Neuronal stem cell (in vitro differentiated cells): ENCODE results near the gene TMED9.
A peak's percentile ranks its signal among the peaks of the same experiment; 100 is the strongest.

Experiments used
- DNase-seq: peaks from one replicate; pipeline ENCODE4 v3.0.0-alpha.2; 2013; ENCODE audit warnings: low spot score
- H2AFZ ChIP-seq: one replicate; pipeline ENCODE4 v1.6.1; 2013; ENCODE audit warnings: mild to moderate bottlenecking, low read length, inconsistent platforms
- H2AK5ac ChIP-seq: 2 replicates; pipeline ENCODE4 v1.6.1; 2013; ENCODE audit warnings: low read depth, mild to moderate bottlenecking, inconsistent platforms, low read length, moderate library complexity, mixed read lengths
- H2BK120ac ChIP-seq: 2 replicates; pipeline ENCODE4 v1.6.1; 2013; ENCODE audit warnings: low read depth, mild to moderate bottlenecking, inconsistent platforms, low read length, moderate library complexity, mixed read lengths
- H2BK12ac ChIP-seq: one replicate; pipeline ENCODE4 v1.6.1; 2013; ENCODE audit warnings: low read length, inconsistent platforms
- H2BK15ac ChIP-seq: 2 replicates; pipeline ENCODE4 v1.6.1; 2013; ENCODE audit warnings: mild to moderate bottlenecking, low read length, inconsistent platforms, mixed read lengths
- H2BK5ac ChIP-seq: one replicate; pipeline ENCODE4 v1.6.1; 2013; ENCODE audit warnings: inconsistent platforms, mild to moderate bottlenecking, low read length, moderate library complexity
- H3K14ac ChIP-seq: one replicate; pipeline ENCODE4 v1.6.1; 2013; ENCODE audit warnings: low read length, inconsistent platforms
- H3K18ac ChIP-seq: 2 replicates; pipeline ENCODE4 v1.6.1; 2013; ENCODE audit warnings: low read length, inconsistent platforms
- H3K23ac ChIP-seq: 2 replicates; pipeline ENCODE4 v1.6.1; 2013; ENCODE audit warnings: low read depth, mild to moderate bottlenecking, mixed read lengths, low read length, inconsistent platforms; ENCODE audit not compliant: poor library complexity
- H3K27ac ChIP-seq: replicated peaks from 3 replicates; pipeline ENCODE4 v1.5.1; 2013; ENCODE audit warnings: low read length, inconsistent platforms
- H3K27me3 ChIP-seq, 3 experiments: 2 replicates each; pipeline ENCODE4 v1.6.1; 2013; ENCODE audit warnings: low read length in 3 of 3, mild to moderate bottlenecking in 2 of 3, inconsistent platforms in 1 of 3, low read depth in 1 of 3, mixed read lengths in 1 of 3, moderate library complexity in 1 of 3; ENCODE audit not compliant: control insufficient read depth in 3 of 3, insufficient read depth in 3 of 3
- H3K36me3 ChIP-seq, 2 donors: replicated peaks in 1 of 2; 2 replicates each; pipeline ENCODE4 v1.6.1; 2013; ENCODE audit warnings: low read length in 2 of 2; ENCODE audit not compliant: control insufficient read depth in 2 of 2, insufficient read depth in 2 of 2
- H3K4ac ChIP-seq: 2 replicates; pipeline ENCODE4 v1.6.1; 2013; ENCODE audit warnings: inconsistent platforms, mild to moderate bottlenecking, low read length, moderate library complexity
- H3K4me1 ChIP-seq, 2 donors: 1 replicate in 1 of 2; 2 replicates in 1 of 2; pipeline ENCODE4 v1.6.1; 2013; ENCODE audit warnings: low read length in 2 of 2, low read depth in 1 of 2; ENCODE audit not compliant: control insufficient read depth in 2 of 2, insufficient read depth in 1 of 2
- H3K4me2 ChIP-seq: one replicate; pipeline ENCODE4 v1.6.1; 2013; ENCODE audit warnings: mild to moderate bottlenecking, low read length, inconsistent platforms; ENCODE audit not compliant: insufficient read depth, poor library complexity, severe bottlenecking
- H3K4me3 ChIP-seq, 2 donors: 2 replicates each; pipeline ENCODE4 v1.5.1; 2013; ENCODE audit warnings: low read length in 2 of 2, mild to moderate bottlenecking in 2 of 2, inconsistent platforms in 1 of 2, moderate library complexity in 1 of 2
- H3K79me1 ChIP-seq: one replicate; pipeline ENCODE4 v1.6.1; 2013; ENCODE audit warnings: low read depth, mild to moderate bottlenecking, inconsistent platforms, low read length, moderate library complexity
- H3K9ac ChIP-seq: one replicate; pipeline ENCODE4 v1.6.1; 2013; ENCODE audit warnings: mild to moderate bottlenecking, low read depth, low read length, inconsistent platforms; ENCODE audit not compliant: poor library complexity
- H3K9me3 ChIP-seq, 2 donors: replicated peaks in 1 of 2; 2 replicates each; pipeline versions ENCODE3 to v1.6.1; 2013; ENCODE audit warnings: low read length in 2 of 2, mild to moderate bottlenecking in 2 of 2, inconsistent platforms in 1 of 2, low read depth in 1 of 2, mixed read lengths in 1 of 2, moderate library complexity in 1 of 2; ENCODE audit not compliant: control insufficient read depth in 2 of 2, insufficient read depth in 1 of 2
- H4K8ac ChIP-seq: one replicate; pipeline ENCODE4 v1.6.1; 2013; ENCODE audit warnings: low read depth, mild to moderate bottlenecking, inconsistent platforms, low read length, moderate library complexity
- H4K91ac ChIP-seq: one replicate; pipeline ENCODE4 v1.6.1; 2013; ENCODE audit warnings: low read length, low read depth, mild to moderate bottlenecking, inconsistent platforms; ENCODE audit not compliant: poor library complexity
- WGBS, 2 donors: extraction: QIAGEN DNeasy Blood & Tissue Kit; methylation state at CpG; one replicate each; pipeline ENCODE4 v1.1.7; 2013; ENCODE audit warnings: missing lambda C conversion rate in 2 of 2, mixed read lengths in 1 of 2; ENCODE audit not compliant: insufficient read length in 2 of 2, insufficient replicate concordance in 1 of 2; ENCODE audit errors: extremely low coverage in 2 of 2; 5-methylcytosine and 5-hydroxymethylcytosine counted together

The TMED9 gene

DNA sequence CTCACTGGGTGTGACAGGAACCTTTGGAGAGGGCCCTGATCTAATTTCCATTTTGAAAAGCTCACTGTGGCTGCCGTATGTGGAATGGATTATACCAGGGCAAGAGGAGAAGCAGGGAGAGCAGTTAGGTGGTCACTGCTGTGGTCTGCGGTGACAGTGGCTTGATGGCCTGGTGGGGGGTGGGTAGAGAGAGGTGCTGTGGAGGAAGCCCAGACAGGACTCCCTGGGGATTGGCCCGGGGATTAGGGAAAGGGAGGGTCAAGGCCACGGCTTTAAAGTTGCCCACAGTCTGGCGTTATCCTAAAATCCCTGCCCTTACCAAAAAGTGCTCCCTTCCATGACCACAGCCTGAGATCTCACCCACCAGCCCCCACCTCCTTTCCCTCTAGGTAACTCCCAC lies 12.7 kb downstream of the TMED9 start:
- Histone ChIP-seq H3K4ac (no peak overlapping the region), H2BK120ac (no peak overlapping the region), H3K4me1 (peaks cover 13 to 15% of the 10 kb centered on the region in 2 donors), H3K79me1 (no peaks in the 10 kb centered on the region), H2BK15ac (no peak overlapping the region), H3K4me2 (no peak overlapping the region), H3K27me3 (no peaks in the 10 kb centered on the region), H3K18ac (no peak overlapping the region), H2AFZ (no peak overlapping the region), H3K14ac (no peak overlapping the region), H4K8ac (no peak overlapping the region), H2BK5ac (no peak overlapping the region), H3K9ac (no peak overlapping the region), H3K27ac (no peak overlapping the region), H2BK12ac (no peak overlapping the region), H3K9me3 (peaks cover 0 to 4% of the 10 kb centered on the region in 2 donors), H2AK5ac (no peak overlapping the region), H3K4me3 (no peak overlapping the region), H4K91ac (no peak overlapping the region), H3K23ac (no peak overlapping the region), H3K36me3 (peaks cover 21 to 25% of the 10 kb centered on the region in 2 donors)
- no CpG with 5 or more reads among the region's 5 CpGs for WGBS, 2 donors
- no peak for DNase-seq

- Histone ChIP-seq H2AFZ (no peak overlapping the region), H3K23ac (no peak overlapping the region), H2BK15ac (no peak overlapping the region), H2BK120ac (no peak overlapping the region), H3K36me3 (peaks cover 25 to 29% of the 10 kb centered on the region in 2 donors), H2BK5ac (no peak overlapping the region), H3K9me3 (peaks cover 0 to 4% of the 10 kb centered on the region in 2 donors), H3K4me1 (peaks cover 13 to 15% of the 10 kb centered on the region in 2 donors), H3K4ac (no peak overlapping the region), H3K14ac (no peak overlapping the region), H3K27ac (no peak overlapping the region), H3K4me3 (no peak overlapping the region), H4K8ac (no peak overlapping the region), H2AK5ac (no peak overlapping the region), H3K4me2 (no peak overlapping the region), H2BK12ac (no peak overlapping the region), H3K27me3 (no peaks in the 10 kb centered on the region), H3K18ac (no peak overlapping the region), H3K9ac (no peak overlapping the region), H3K79me1 (no peaks in the 10 kb centered on the region), H4K91ac (no peak overlapping the region)
- WGBS, 2 donors: no CpG with 5 or more reads among the region's 5 CpGs
- DNase-seq: no peak
Measured at GRCh38 chr5:177605078-177605477, 13.1 kb downstream of the TMED9 start.

- Histone ChIP-seq H4K91ac (no peak overlapping the region), H3K9ac (no peak overlapping the region), H2AFZ (no peak overlapping the region), H3K4ac (no peak overlapping the region), H3K4me2 (no peak overlapping the region), H3K36me3 (peaks cover 25 to 35% of the 10 kb centered on the region in 2 donors), H3K27me3 (no peaks in the 10 kb centered on the region), H3K9me3 (peaks cover 0 to 5% of the 10 kb centered on the region in 2 donors), H2BK120ac (no peak overlapping the region), H3K27ac (no peak overlapping the region), H3K4me3 (no peak overlapping the region), H3K23ac (no peak overlapping the region), H3K4me1 (peaks cover 12 to 15% of the 10 kb centered on the region in 2 donors), H3K14ac (no peak overlapping the region), H2BK12ac (no peak overlapping the region), H2BK5ac (no peak overlapping the region), H2AK5ac (no peak overlapping the region), H3K18ac (no peak overlapping the region), H2BK15ac (no peak overlapping the region), H4K8ac (no peak overlapping the region), H3K79me1 (no peaks in the 10 kb centered on the region)
- no peak for DNase-seq
- WGBS, 2 donors: no CpG with 5 or more reads among the region's 6 CpGs
Measured at GRCh38 chr5:177605667-177606066, 13.7 kb downstream of the TMED9 start.

DNA sequence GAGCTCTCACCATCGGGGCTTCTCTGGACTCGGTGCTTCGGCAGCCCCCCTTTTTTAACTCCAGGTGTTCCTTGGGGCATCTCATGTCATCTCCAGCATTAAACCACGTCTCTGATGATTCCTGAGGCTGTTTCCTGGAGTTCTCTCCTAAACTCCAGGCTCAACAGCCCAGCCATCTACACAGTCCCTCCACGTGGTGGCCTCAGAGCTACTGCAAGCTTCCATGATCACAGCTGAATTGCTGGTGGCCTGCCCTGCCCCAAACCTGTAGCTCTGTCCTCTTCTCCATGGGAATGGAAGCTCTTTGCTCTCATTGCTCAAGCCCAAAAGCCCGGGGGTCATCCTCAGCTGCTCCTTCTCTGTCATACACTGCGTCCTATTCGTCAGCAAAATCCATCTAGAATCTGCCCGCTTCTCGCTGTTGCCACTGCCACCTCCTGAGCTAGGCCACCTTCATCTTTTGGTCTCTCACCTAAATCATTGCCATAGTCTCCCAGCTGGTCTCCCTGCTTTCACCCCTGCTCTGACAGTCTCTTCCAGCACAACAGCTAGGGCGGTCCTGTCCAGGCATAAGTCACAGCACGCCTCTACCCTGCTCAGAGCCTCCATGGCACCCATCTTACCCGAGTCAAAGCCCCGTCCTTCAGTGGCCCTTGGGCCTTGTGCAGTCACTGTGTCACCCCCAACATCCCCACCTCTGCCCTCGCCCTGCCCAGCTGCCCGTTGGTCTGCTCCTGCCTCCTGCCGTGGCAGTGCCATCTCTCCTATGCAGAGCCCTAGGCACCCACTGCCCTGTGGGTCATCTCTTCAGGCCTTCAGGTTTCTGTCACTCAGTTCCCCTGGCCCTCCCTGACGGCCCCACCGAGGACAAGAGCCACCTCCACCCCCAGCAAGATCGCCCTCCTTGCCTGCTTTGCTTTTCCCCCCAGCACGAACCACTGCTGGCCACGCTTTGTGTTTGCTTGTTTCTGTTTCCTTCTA lies 14.4 kb downstream of the TMED9 start:
- H3K4ac ChIP-seq: no peak overlapping the region
- H3K4me2 ChIP-seq: no peak overlapping the region
- H2BK12ac ChIP-seq: no peak overlapping the region
- no peak overlapping the region for H2BK120ac ChIP-seq
- peaks cover 0 to 5% of the 10 kb centered on the region in 2 donors for H3K9me3 ChIP-seq
- no peak overlapping the region for H4K8ac ChIP-seq
- H3K18ac ChIP-seq: no peak overlapping the region
- DNase-seq: no peak
- no peak overlapping the region for H2AFZ ChIP-seq
- no peak overlapping the region for H3K9ac ChIP-seq
- H3K4me1 ChIP-seq: peaks cover 8 to 12% of the 10 kb centered on the region in 2 donors
- H2AK5ac ChIP-seq: no peak overlapping the region
- no peak overlapping the region for H2BK5ac ChIP-seq
- WGBS, 2 donors: no CpG with 5 or more reads among the region's 22 CpGs
- no peak overlapping the region for H3K27ac ChIP-seq
- peaks cover 25 to 41% of the 10 kb centered on the region in 2 donors for H3K36me3 ChIP-seq
- H2BK15ac ChIP-seq: no peak overlapping the region
- no peaks in the 10 kb centered on the region for H3K79me1 ChIP-seq
- no peak overlapping the region for H3K4me3 ChIP-seq
- no peaks in the 10 kb centered on the region for H3K27me3 ChIP-seq
- H4K91ac ChIP-seq: peak overlapping the region; percentile 69
- H3K14ac ChIP-seq: no peak overlapping the region
- peak overlapping the region; percentile 68 for H3K23ac ChIP-seq
